Transverse colon (tissue), 4 donors: ENCODE measurements around the gene CTSF. TPM values are rescaled to one million over a fixed set of nuclear protein-coding genes. Genes with fewer than 3 reads are reported as not detected.
"Not testable (repeated sequence)": the region's sequence is repeated elsewhere in the genome, so short reads cannot be mapped to it uniquely, and the experiment has no call there.

Experiments used
- DNase-seq: peaks from one replicate; pipeline ENCODE4 v3.0.0-alpha.2; 2019
- H3K27ac ChIP-seq, 4 donors: fragments of 200-600 bp; sonication (generic); 2 replicates each; pipeline ENCODE4 v1.5.1; 2016 to 2018; ENCODE audit warnings: inconsistent platforms in 4 of 4
- H3K27me3 ChIP-seq: fragments of 200-600 bp; sonication (generic); 2 replicates; pipeline ENCODE4 v1.5.1; 2017; ENCODE audit warnings: inconsistent platforms
- H3K36me3 ChIP-seq, 4 donors: fragments of 200-600 bp; sonication (generic); 2 replicates each; pipeline ENCODE4 v1.5.1; 2017 to 2019; ENCODE audit warnings: inconsistent platforms in 4 of 4
- H3K4me1 ChIP-seq, 4 donors: fragments of 200-600 bp; sonication (generic); 2 replicates each; pipeline ENCODE4 v1.5.1; 2017 to 2020; ENCODE audit warnings: inconsistent platforms in 4 of 4
- H3K4me3 ChIP-seq, 4 donors: fragments of 200-600 bp; sonication (generic); 1 replicate in 1 of 4; 2 replicates in 3 of 4; pipeline versions ENCODE4 v1.5.1 to v1.6.1; 2017 to 2019; ENCODE audit warnings: inconsistent platforms in 4 of 4
- H3K9me3 ChIP-seq, 2 donors: fragments of 200-600 bp; sonication (generic); 2 replicates each; pipeline ENCODE4 v1.5.1; 2017 to 2019; ENCODE audit warnings: inconsistent platforms in 2 of 2
- CTCF ChIP-seq, 5 experiments: fragments of 200-600 bp in 3 of 5; fragments of 450-650 bp in 2 of 5; sonication (generic) in 3 of 5; IDR thresholded peaks; 1 replicate in 2 of 5; 2 replicates in 3 of 5; pipeline ENCODE4 v1.5.1; 2016 to 2017; ENCODE audit warnings: antibody characterized with exemption in 5 of 5, inconsistent platforms in 3 of 5, mild to moderate bottlenecking in 2 of 5, moderate library complexity in 1 of 5
- EP300 ChIP-seq: sonication (generic); formaldehyde crosslinking; IDR thresholded peaks from one replicate; pipeline ENCODE4 v1.6.1; 2017; ENCODE audit warnings: antibody characterized with exemption, low read depth
- POLR2A ChIP-seq: fragments of 450-650 bp; IDR thresholded peaks from one replicate; pipeline ENCODE4 v1.6.1; 2016; ENCODE audit warnings: antibody characterized with exemption, mild to moderate bottlenecking, moderate library complexity
- POLR2AphosphoS5 ChIP-seq, 3 donors: sonication (generic); formaldehyde crosslinking; IDR thresholded peaks; one replicate each; pipeline ENCODE4 v1.6.1; 2016; ENCODE audit warnings: antibody characterized with exemption in 3 of 3
- WGBS, 2 donors: methylation state at CpG; one replicate each; pipeline ENCODE4 v1.1.5; 2018; ENCODE audit warnings: low coverage in 1 of 2; 5-methylcytosine and 5-hydroxymethylcytosine counted together
- in situ Hi-C, 4 donors: fragments of 200-750 bp; cut with MboI; loops; one replicate each; pipeline versions ENCODE4 v1.15.0 to v1.15.1; 2017; ENCODE audit warnings: low sequenced_read_pairs in 3 of 4, low pct_ligation_motif_present in 1 of 4, low pct_unique_long_range_greater_than_20kb in 1 of 4
- intact Hi-C: fragments of 100-400 bp; cut with DNase I; formaldehyde crosslinking; loops from one replicate; pipeline ENCODE4 v1.15.1; 2023; ENCODE audit warnings: low total_unique reads
- total RNA-seq, 4 donors: library from RNA; depleted of rRNA; stranded (reverse); fragments of >200 nt; gene quantifications; one replicate each; pipeline ENCODE4 v1.1.0, GENCODE V29; 2016

The CTSF gene
- total RNA-seq, 4 donors from 2014 or later: 23.5 to 80.6 (median 39.0) TPM

GRCh38 chr11:66542362-66542761, 26.0 kb downstream of the CTSF start:
- H3K27ac ChIP-seq: no peak overlapping the region
- in situ Hi-C loops: no loop called here

GRCh38 chr11:66541892-66542291, 26.5 kb downstream of the CTSF start:
- TF ChIP-seq EP300 (no peak), CTCF (IDR thresholded peaks at IDR 0.05) (no peak), POLR2A (no peak), POLR2AphosphoS5 (IDR thresholded peaks at IDR 0.05) (no peak)
- no peak for DNase-seq
- in situ Hi-C loops: no loop called here
- peaks cover 4% of the 10 kb centered on the region for H3K27me3 ChIP-seq
- H3K27ac ChIP-seq: no peak overlapping the region
- H3K4me1 ChIP-seq: peaks cover 6 to 29% (median 19%) of the 10 kb centered on the region in 4 donors
- no peaks in the 10 kb centered on the region for H3K9me3 ChIP-seq
- intact Hi-C loops: no loop called here
- H3K36me3 ChIP-seq: no peaks in the 10 kb centered on the region
- no peak overlapping the region for H3K4me3 ChIP-seq
- 80 to 89% methylated on average over 3 to 4 of the region's 4 CpGs for WGBS, 2 donors

More at GRCh38 chr11:66542362-66542761, 26.0 kb downstream of the CTSF start:
- H3K9me3 ChIP-seq: no peaks in the 10 kb centered on the region
- no peak overlapping the region for H3K4me3 ChIP-seq
- intact Hi-C loops: no loop called here
- H3K36me3 ChIP-seq: no peaks in the 10 kb centered on the region
- TF ChIP-seq POLR2AphosphoS5 (IDR thresholded peaks at IDR 0.05) (no peak), POLR2A (no peak), CTCF (IDR thresholded peaks at IDR 0.05) (no peak), EP300 (no peak)
- peaks cover 6 to 30% (median 19%) of the 10 kb centered on the region in 4 donors for H3K4me1 ChIP-seq
- H3K27me3 ChIP-seq: peaks cover 7% of the 10 kb centered on the region
- 84% methylated on average over 9 to 10 of the region's 10 CpGs for WGBS, 2 donors
- DNase-seq: no peak

- H3K27ac ChIP-seq, in situ Hi-C loops, H3K36me3 ChIP-seq, H3K4me3 ChIP-seq, H3K27me3 ChIP-seq, H3K9me3 ChIP-seq, intact Hi-C loops, DNase-seq: not testable (repeated sequence)
- H3K4me1 ChIP-seq: peaks cover 6 to 22% (median 11%) of the 10 kb centered on the region in 4 donors
- WGBS, 2 donors: 80 to 96% methylated on average over 2 to 8 of the region's 8 CpGs
These were observed 27.8 kb downstream of the CTSF start for GRCh38 chr11:66540598-66540997.

- no peak for DNase-seq
- no peaks in the 10 kb centered on the region for H3K27me3 ChIP-seq
- no peaks in the 10 kb centered on the region for H3K9me3 ChIP-seq
- no peaks in the 10 kb centered on the region for H3K36me3 ChIP-seq
- in situ Hi-C loops (no loop called here), intact Hi-C loops (no loop called here)
- no peak overlapping the region for H3K27ac ChIP-seq
- 98 to 100% methylated on average over 1 to 10 of the region's 10 CpGs for WGBS, 2 donors
- no peak overlapping the region for H3K4me3 ChIP-seq
- TF ChIP-seq POLR2A (no peak), POLR2AphosphoS5 (IDR thresholded peaks at IDR 0.05) (no peak), CTCF (IDR thresholded peaks at IDR 0.05) (no peak), EP300 (no peak)
- peaks cover under 1 to 15% (median 5%) of the 10 kb centered on the region in 4 donors for H3K4me1 ChIP-seq
These were observed 28.6 kb downstream of the CTSF start for GRCh38 chr11:66539870-66540213.

- DNase-seq: no peak
- no peak overlapping the region for H3K27ac ChIP-seq
- H3K27me3 ChIP-seq: no peaks in the 10 kb centered on the region
- 83% methylated on average over 16 of the region's 16 CpGs; no CpG with 5 or more reads in 1 of the 2 donors for WGBS, 2 donors
- H3K4me1 ChIP-seq: peaks cover 0 to 10% (median 4%) of the 10 kb centered on the region in 4 donors
- intact Hi-C loops: no loop called here
- in situ Hi-C loops: no loop called here
- H3K36me3 ChIP-seq: no peaks in the 10 kb centered on the region
- TF ChIP-seq CTCF (IDR thresholded peaks at IDR 0.05) (no peak), POLR2A (no peak), POLR2AphosphoS5 (IDR thresholded peaks at IDR 0.05) (no peak)
- H3K9me3 ChIP-seq: no peaks in the 10 kb centered on the region
- no peak overlapping the region for H3K4me3 ChIP-seq
These were observed 29.1 kb downstream of the CTSF start for GRCh38 chr11:66539170-66539869.
